Ishikawa (cell line): ENCODE results near the gene ATP2C2.

ENCODE experiments used
- CEBPB ChIP-seq: IDR thresholded peaks from 2 replicates; pipeline ENCODE4 v1.6.1; 2012
- CREB1 ChIP-seq: IDR thresholded peaks from 2 replicates; pipeline ENCODE4 v1.6.1; 2012; ENCODE audit warnings: low read depth
- EGR1 ChIP-seq: IDR thresholded peaks from 2 replicates; pipeline ENCODE4 v1.6.1; 2012
- EP300 ChIP-seq: IDR thresholded peaks from 2 replicates; pipeline ENCODE4 v1.6.1; 2012; ENCODE audit warnings: borderline replicate concordance
- FOXM1 ChIP-seq: IDR thresholded peaks from 2 replicates; pipeline ENCODE4 v1.6.1; 2012; ENCODE audit warnings: low read depth, borderline replicate concordance
- MAX ChIP-seq: IDR thresholded peaks from 2 replicates; pipeline ENCODE4 v1.6.1; 2012
- RAD21 ChIP-seq: IDR thresholded peaks from 2 replicates; pipeline ENCODE4 v1.6.1; 2012; ENCODE audit warnings: low read depth
- REST ChIP-seq: IDR thresholded peaks from 2 replicates; pipeline ENCODE4 v1.6.1; 2012; ENCODE audit warnings: low read depth, mild to moderate bottlenecking
- TAF1 ChIP-seq: IDR thresholded peaks from 2 replicates; pipeline ENCODE4 v1.6.1; 2012; ENCODE audit warnings: low read depth, mild to moderate bottlenecking
- TEAD4 ChIP-seq: IDR thresholded peaks from 2 replicates; pipeline ENCODE4 v1.6.1; 2012
- USF1 ChIP-seq: IDR thresholded peaks from 2 replicates; pipeline ENCODE4 v1.6.1; 2012
- YY1 ChIP-seq: IDR thresholded peaks from 2 replicates; pipeline ENCODE4 v1.6.1; 2012; ENCODE audit warnings: low read depth

GRCh38 chr16:84461029-84461412, 92.7 kb downstream of the ATP2C2 start:
- TF ChIP-seq RAD21 (no peak), FOXM1 (no peak), EGR1 (no peak), MAX (no peak), TAF1 (no peak), YY1 (no peak), REST (no peak), USF1 (no peak), EP300 (no peak), TEAD4 (no peak), CEBPB (no peak), CREB1 (no peak)
